Measurements from ENCODE around the gene SUN2. TPM values are rescaled to one million over a fixed set of nuclear protein-coding genes. Genes with fewer than 3 reads are reported as not detected.

Gene SUN2
- total and polyA plus RNA-seq, 7 donors, result 57.6 to 152 (median 101) TPM

DNA sequence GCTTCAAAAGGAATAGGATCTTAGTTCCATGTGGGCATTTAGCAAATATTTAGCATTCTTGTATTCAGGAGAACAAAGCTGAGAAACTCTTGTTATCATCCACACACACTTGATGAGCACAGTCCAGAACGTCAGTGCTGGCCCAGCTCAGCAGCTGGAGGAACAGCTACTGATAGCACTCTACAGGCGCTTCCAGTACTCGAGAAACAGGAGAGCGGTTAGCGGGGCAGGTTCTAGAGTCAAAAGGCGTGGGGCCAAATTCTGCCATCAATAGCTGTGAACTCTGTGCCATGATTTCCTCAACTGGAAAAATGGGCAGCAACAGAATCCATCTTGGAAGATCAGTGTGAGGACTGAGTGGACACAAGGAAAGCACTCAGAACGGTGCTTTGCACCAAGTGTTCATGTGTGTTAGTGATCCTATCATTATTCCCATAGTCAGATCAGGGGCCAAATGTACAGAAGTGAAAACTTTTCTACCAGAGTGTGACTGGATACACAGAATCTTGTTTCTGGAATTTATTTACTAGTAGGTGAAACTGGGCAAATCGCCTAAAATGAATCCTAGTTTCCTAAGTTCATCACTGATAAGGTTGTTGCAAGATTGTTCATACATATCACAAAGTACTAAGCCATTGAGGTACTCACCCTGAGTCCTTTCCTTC lies 58.2 kb downstream of the SUN2 start:
- intact Hi-C loops (cut with DNase I), result no loop called here
- Histone ChIP-seq H3K4me1 (peaks cover 44% of the 10 kb centered on the region), H3K4me3 (peak overlapping the region; percentile 94), H3K36me3 (ENCODE audit: insufficient read depth in 1 of 2, low read depth in 1 of 2) (peaks cover 4 to 32% of the 10 kb centered on the region in 2 donors), H3K9me3 (no peaks in the 10 kb centered on the region), H3K27me3 (ENCODE audit: insufficient read depth in 3 of 3, low read length in 2 of 3) (no peaks in the 10 kb centered on the region), H3K27ac (peak overlapping the region; percentile 60)
- 65 to 69% (median 65%) methylated on average over 8 of the region's 8 CpGs for WGBS, 3 donors
- no peak for DNase-seq
- ATAC-seq, result no peak
- TF ChIP-seq, protein P1, sequence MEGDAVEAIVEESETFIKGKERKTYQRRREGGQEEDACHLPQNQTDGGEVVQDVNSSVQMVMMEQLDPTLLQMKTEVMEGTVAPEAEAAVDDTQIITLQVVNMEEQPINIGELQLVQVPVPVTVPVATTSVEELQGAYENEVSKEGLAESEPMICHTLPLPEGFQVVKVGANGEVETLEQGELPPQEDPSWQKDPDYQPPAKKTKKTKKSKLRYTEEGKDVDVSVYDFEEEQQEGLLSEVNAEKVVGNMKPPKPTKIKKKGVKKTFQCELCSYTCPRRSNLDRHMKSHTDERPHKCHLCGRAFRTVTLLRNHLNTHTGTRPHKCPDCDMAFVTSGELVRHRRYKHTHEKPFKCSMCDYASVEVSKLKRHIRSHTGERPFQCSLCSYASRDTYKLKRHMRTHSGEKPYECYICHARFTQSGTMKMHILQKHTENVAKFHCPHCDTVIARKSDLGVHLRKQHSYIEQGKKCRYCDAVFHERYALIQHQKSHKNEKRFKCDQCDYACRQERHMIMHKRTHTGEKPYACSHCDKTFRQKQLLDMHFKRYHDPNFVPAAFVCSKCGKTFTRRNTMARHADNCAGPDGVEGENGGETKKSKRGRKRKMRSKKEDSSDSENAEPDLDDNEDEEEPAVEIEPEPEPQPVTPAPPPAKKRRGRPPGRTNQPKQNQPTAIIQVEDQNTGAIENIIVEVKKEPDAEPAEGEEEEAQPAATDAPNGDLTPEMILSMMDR (IDR thresholded peaks at IDR 0.05), result no peak

- Histone ChIP-seq H3K4me3 (peak overlapping the region; percentile 94), H3K27ac (peak overlapping the region; percentile 58), H3K4me1 (peaks cover 44% of the 10 kb centered on the region), H3K36me3 (ENCODE audit: insufficient read depth in 1 of 2, low read depth in 1 of 2) (peaks cover 4 to 40% of the 10 kb centered on the region in 2 donors), H3K27me3 (ENCODE audit: insufficient read depth in 3 of 3, low read length in 2 of 3) (no peaks in the 10 kb centered on the region), H3K9me3 (no peaks in the 10 kb centered on the region)
- TF ChIP-seq, protein P1 (IDR thresholded peaks at IDR 0.05), result no peak
- DNase-seq (no peak), ATAC-seq (no peak)
- 52 to 62% (median 56%) methylated on average over 3 of the region's 3 CpGs for WGBS, 3 donors
- intact Hi-C loops (cut with DNase I), result no loop called here
Measured at GRCh38 chr22:38696606-38697424, 59.0 kb downstream of the SUN2 start.

DNA sequence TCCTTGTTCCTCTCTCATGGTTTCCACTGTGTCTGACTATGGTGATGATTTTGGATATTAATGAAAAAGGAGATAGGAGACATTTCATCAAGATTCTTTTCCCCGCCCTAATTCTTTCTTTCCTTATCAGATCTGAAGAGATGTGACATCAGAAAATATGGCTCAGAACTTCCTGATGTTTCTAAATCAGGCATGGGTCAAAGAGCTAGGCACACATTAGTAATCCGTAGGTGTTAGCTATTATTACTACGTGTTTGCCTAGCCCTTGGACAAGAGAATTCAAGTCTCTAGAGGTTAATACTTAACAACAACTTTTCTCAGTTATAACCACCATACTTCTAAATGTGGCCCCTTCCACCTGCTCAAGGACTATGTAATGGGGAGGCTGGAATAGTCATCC lies 60.9 kb downstream of the SUN2 start:
- no peak for ATAC-seq
- Histone ChIP-seq H3K4me1 (peaks cover 37% of the 10 kb centered on the region), H3K36me3 (ENCODE audit: insufficient read depth in 1 of 2, low read depth in 1 of 2) (peaks cover 4 to 58% of the 10 kb centered on the region in 2 donors), H3K27me3 (ENCODE audit: insufficient read depth in 3 of 3, low read length in 2 of 3) (no peaks in the 10 kb centered on the region), H3K9me3 (no peaks in the 10 kb centered on the region), H3K4me3 (no peak overlapping the region), H3K27ac (no peak overlapping the region)
- no peak for DNase-seq
- intact Hi-C loops (cut with DNase I), result no loop called here
- TF ChIP-seq, protein P1 (IDR thresholded peaks at IDR 0.05), result no peak
- WGBS, 3 donors, result 74 to 89% (median 81%) methylated on average over 3 of the region's 3 CpGs

- intact Hi-C loops (cut with DNase I), result no loop called here
- Histone ChIP-seq H3K4me3 (no peak overlapping the region), H3K27me3 (ENCODE audit: insufficient read depth in 3 of 3, low read length in 2 of 3) (no peaks in the 10 kb centered on the region), H3K27ac (no peak overlapping the region), H3K9me3 (no peaks in the 10 kb centered on the region), H3K4me1 (peaks cover 28% of the 10 kb centered on the region), H3K36me3 (ENCODE audit: insufficient read depth in 1 of 2, low read depth in 1 of 2) (peaks cover 4 to 65% of the 10 kb centered on the region in 2 donors)
- WGBS, 3 donors, result 85 to 92% (median 85%) methylated on average over 2 of the region's 2 CpGs
- ATAC-seq (no peak), DNase-seq (no peak)
- TF ChIP-seq, protein P1 (IDR thresholded peaks at IDR 0.05), result no peak
Measured at GRCh38 chr22:38694049-38694448, 61.7 kb downstream of the SUN2 start.

All from psoas muscle (tissue), 8 donors.